MG63 (cell line): ENCODE data around the gene GARIN5B. TPM values are rescaled to one million over a fixed set of nuclear protein-coding genes. Genes with fewer than 3 reads are reported as not detected.

Experiments
- DNase-seq: peaks from one replicate; pipeline ENCODE4 v3.0.0-alpha.2; 2020
- H3K27me3 ChIP-seq: fragments of 250-450 bp; sonication (Bioruptor Pico); 2 replicates; pipeline ENCODE4 v1.5.1; 2020; ENCODE audit warnings: mild to moderate bottlenecking, moderate library complexity
- H3K36me3 ChIP-seq: fragments of 250-450 bp; sonication (Bioruptor Pico); 2 replicates; pipeline ENCODE4 v1.5.1; 2020; ENCODE audit warnings: mild to moderate bottlenecking, moderate library complexity
- H3K4me3 ChIP-seq: fragments of 250-450 bp; sonication (Bioruptor Pico); 2 replicates; pipeline ENCODE4 v1.5.1; 2020; ENCODE audit warnings: mild to moderate bottlenecking, moderate library complexity
- H3K9me3 ChIP-seq: fragments of 250-450 bp; sonication (Bioruptor Pico); 2 replicates; pipeline ENCODE4 v1.5.1; 2020; ENCODE audit warnings: mild to moderate bottlenecking, moderate library complexity
- total RNA-seq: library from RNA; depleted of rRNA; stranded (reverse); fragments of >200 nt; shearing (Covaris generic); gene quantifications from 2 replicates; pipeline ENCODE4 v1.2.3, GENCODE V29; 2014; ENCODE audit warnings: low replicate concordance

The GARIN5B gene
- total RNA-seq, 1 experiment from 2014 or later = not detected

- Histone ChIP-seq H3K4me3 (no peak overlapping the region), H3K9me3 (no peaks in the 10 kb centered on the region), H3K36me3 (peaks cover 52% of the 10 kb centered on the region), H3K27me3 (no peaks in the 10 kb centered on the region)
- no peak for DNase-seq
These were observed 28.9 kb upstream of the GARIN5B start for GRCh38 chr19:55391702-55392615.

- DNase-seq = no peak
- H3K9me3 ChIP-seq = no peaks in the 10 kb centered on the region
- no peak overlapping the region for H3K4me3 ChIP-seq
- H3K36me3 ChIP-seq = peaks cover 59% of the 10 kb centered on the region
- no peaks in the 10 kb centered on the region for H3K27me3 ChIP-seq
These were observed 28.2 kb upstream of the GARIN5B start for GRCh38 chr19:55391191-55391670.

- no peak for DNase-seq
- Histone ChIP-seq H3K9me3 (no peaks in the 10 kb centered on the region), H3K36me3 (peaks cover 63% of the 10 kb centered on the region), H3K27me3 (no peaks in the 10 kb centered on the region), H3K4me3 (no peak overlapping the region)
These were observed 27.4 kb upstream of the GARIN5B start for GRCh38 chr19:55390461-55390880.

GRCh38 chr19:55389386-55390317 lies 26.6 kb upstream of the GARIN5B start:
- Histone ChIP-seq H3K36me3 (peaks cover 63% of the 10 kb centered on the region), H3K9me3 (no peaks in the 10 kb centered on the region), H3K4me3 (no peak overlapping the region), H3K27me3 (no peaks in the 10 kb centered on the region)
- no peak for DNase-seq

- H3K9me3 ChIP-seq = no peaks in the 10 kb centered on the region
- peaks cover 63% of the 10 kb centered on the region for H3K36me3 ChIP-seq
- no peaks in the 10 kb centered on the region for H3K27me3 ChIP-seq
- no peak for DNase-seq
- peak overlapping the region; percentile 94 for H3K4me3 ChIP-seq
These were observed 24.9 kb upstream of the GARIN5B start for GRCh38 chr19:55387736-55388497.

GRCh38 chr19:55386493-55386971 lies 23.5 kb upstream of the GARIN5B start:
- H3K36me3 ChIP-seq = peaks cover 57% of the 10 kb centered on the region
- peak overlapping the region; percentile 94 for H3K4me3 ChIP-seq
- H3K27me3 ChIP-seq = no peaks in the 10 kb centered on the region
- no peak for DNase-seq
- H3K9me3 ChIP-seq = no peaks in the 10 kb centered on the region

GRCh38 chr19:55385724-55386492 lies 22.8 kb upstream of the GARIN5B start, which contains the start of gene RPL28:
Gene RPL28 (plus strand): TSS chr19:55385932. CDS start chr19:55386358, 426 bp downstream.
- peak; percentile 97 for DNase-seq
- Histone ChIP-seq H3K27me3 (no peaks in the 10 kb centered on the region), H3K9me3 (no peaks in the 10 kb centered on the region), H3K4me3 (peak within 1 kb of the TSS; percentile 94), H3K36me3 (peaks cover 51% of the 10 kb centered on the region)

- Histone ChIP-seq H3K36me3 (peaks cover 43% of the 10 kb centered on the region), H3K9me3 (no peaks in the 10 kb centered on the region), H3K4me3 (peak overlapping the region; percentile 94), H3K27me3 (no peaks in the 10 kb centered on the region)
- peak; percentile 96 for DNase-seq
These were observed 22.1 kb upstream of the GARIN5B start for GRCh38 chr19:55384920-55385723.

GRCh38 chr19:55384131-55384919 lies 21.3 kb upstream of the GARIN5B start, which contains the start of gene TMEM238:
Gene TMEM238 (minus strand): TSS chr19:55384292. CDS start chr19:55384259, 33 bp downstream.
- peaks cover 35% of the 10 kb centered on the region for H3K36me3 ChIP-seq
- no peaks in the 10 kb centered on the region for H3K9me3 ChIP-seq
- H3K4me3 ChIP-seq = peak within 1 kb of the TSS; percentile 94
- DNase-seq = no peak
- H3K27me3 ChIP-seq = no peaks in the 10 kb centered on the region

- peaks cover 26% of the 10 kb centered on the region for H3K36me3 ChIP-seq
- peak; percentile 72 for DNase-seq
These were observed 20.4 kb upstream of the GARIN5B start for GRCh38 chr19:55383279-55384130.

GRCh38 chr19:55382522-55383054 lies 19.5 kb upstream of the GARIN5B start:
- H3K36me3 ChIP-seq = peaks cover 17% of the 10 kb centered on the region
- DNase-seq = no peak
- no peaks in the 10 kb centered on the region for H3K9me3 ChIP-seq
- H3K4me3 ChIP-seq = no peak overlapping the region
- H3K27me3 ChIP-seq = no peaks in the 10 kb centered on the region

More at GRCh38 chr19:55383279-55384130, 20.4 kb upstream of the GARIN5B start:
- Histone ChIP-seq H3K27me3 (no peaks in the 10 kb centered on the region), H3K9me3 (no peaks in the 10 kb centered on the region), H3K4me3 (peak overlapping the region; percentile 94)

- Histone ChIP-seq H3K9me3 (no peaks in the 10 kb centered on the region), H3K36me3 (peaks cover 12% of the 10 kb centered on the region), H3K4me3 (no peak overlapping the region), H3K27me3 (no peaks in the 10 kb centered on the region)
- no peak for DNase-seq
These were observed 19.0 kb upstream of the GARIN5B start for GRCh38 chr19:55382013-55382412.

GRCh38 chr19:55379174-55379573 lies 16.1 kb upstream of the GARIN5B start:
- Histone ChIP-seq H3K9me3 (no peaks in the 10 kb centered on the region), H3K36me3 (no peaks in the 10 kb centered on the region; the same call in 1 of the 2 replicates), H3K4me3 (no peak overlapping the region), H3K27me3 (no peaks in the 10 kb centered on the region)
- DNase-seq = no peak
